Chondrocyte (in vitro differentiated cells): ENCODE data around the gene RAB1A. TPM values are rescaled to one million over a fixed set of nuclear protein-coding genes. Genes with fewer than 3 reads are reported as not detected.
"Not testable (repeated sequence)": the region's sequence is repeated elsewhere in the genome, so short reads cannot be mapped to it uniquely, and the experiment has no call there.

Experiments
- DNase-seq: peaks from one replicate; pipeline ENCODE4 v3.0.0; 2021; ENCODE audit warnings: mixed read lengths, low spot score
- H3K27ac Mint-ChIP-seq: one replicate; pipeline ENCODE4 v1.8.0; 2021; ENCODE audit warnings: mild to moderate bottlenecking, moderate library complexity, mixed read lengths; ENCODE audit not compliant: unreplicated experiment
- H3K27me3 Mint-ChIP-seq: 2 replicates; pipeline ENCODE4 v1.8.0; 2021; ENCODE audit warnings: low read depth, mixed read lengths
- H3K36me3 Mint-ChIP-seq: 2 replicates; pipeline ENCODE4 v1.8.0; 2021; ENCODE audit warnings: low read depth, mixed read lengths
- H3K4me1 Mint-ChIP-seq: 2 replicates; pipeline ENCODE4 v1.8.0; 2021; ENCODE audit warnings: low read depth, mild to moderate bottlenecking, mixed read lengths
- H3K4me3 Mint-ChIP-seq: one replicate; pipeline ENCODE4 v1.8.0; 2021; ENCODE audit warnings: mild to moderate bottlenecking, moderate library complexity, mixed read lengths; ENCODE audit not compliant: unreplicated experiment
- H3K9me3 Mint-ChIP-seq: 2 replicates; pipeline ENCODE4 v1.8.0; 2021; ENCODE audit warnings: low read depth, mixed read lengths
- CTCF ChIP-seq: fragments of 200-600 bp; sonication (generic); IDR thresholded peaks from 2 replicates; pipeline ENCODE4 v1.5.0; 2021; ENCODE audit warnings: antibody characterized with exemption, mild to moderate bottlenecking, moderate library complexity
- long read RNA-seq: library from polyadenylated mRNA; stranded (forward); transcript quantifications from one replicate; pipeline ENCODE4 v2.0.0, GENCODE V29; 2021
- total RNA-seq: library from RNA; stranded (reverse); gene quantifications from 3 replicates; pipeline ENCODE4 v1.2.1, GENCODE V29; 2021

The RAB1A gene
- total RNA-seq: 183 to 202 TPM (median 192 TPM) in 3 replicates
- long read RNA-seq, transcript RAB1A-203 (6 exons, 2,447 nt): major isoform, 284 of 305 reads
- long read RNA-seq, partial matches to known transcripts: 9 of 305 reads
- long read RNA-seq, other reads (novel, unspliced or antisense): 10 of 305 reads

- DNase-seq: peak; percentile 100
- Mint-ChIP-seq H3K27me3 (no peaks in the 10 kb centered on the region), H3K4me1 (peaks cover 49% of the 10 kb centered on the region), H3K9me3 (no peaks in the 10 kb centered on the region), H3K27ac (peak within 1 kb of the TSS; percentile 100), H3K36me3 (no peaks in the 10 kb centered on the region), H3K4me3 (peak within 1 kb of the TSS; percentile 100)
- TF ChIP-seq CTCF: peak; percentile 73
Measured at GRCh38 chr2:65129826-65130663, at the start of gene RAB1A. Gene RAB1A (minus strand): TSS chr2:65130106. CDS start chr2:65129915, 191 bp downstream.

- Mint-ChIP-seq H3K36me3 (peaks cover 2% of the 10 kb centered on the region), H3K27ac (no peak overlapping the region), H3K27me3 (peaks cover 3% of the 10 kb centered on the region), H3K4me1 (no peaks in the 10 kb centered on the region), H3K4me3 (no peak overlapping the region), H3K9me3 (peaks cover 4% of the 10 kb centered on the region)
- no peak for TF ChIP-seq CTCF
- no peak for DNase-seq
Measured at GRCh38 chr2:65177751-65178442, 48.0 kb upstream of the RAB1A start.

- no peak for TF ChIP-seq CTCF
- H3K27me3 Mint-ChIP-seq: peaks cover 3% of the 10 kb centered on the region
- no peaks in the 10 kb centered on the region for H3K36me3 Mint-ChIP-seq
- H3K4me1 Mint-ChIP-seq: no peaks in the 10 kb centered on the region
- no peak overlapping the region for H3K27ac Mint-ChIP-seq
- DNase-seq: no peak
- peaks cover 4% of the 10 kb centered on the region for H3K9me3 Mint-ChIP-seq
- H3K4me3 Mint-ChIP-seq: no peak overlapping the region
Measured at GRCh38 chr2:65175894-65176530, 46.1 kb upstream of the RAB1A start.

- DNase-seq, H3K9me3 Mint-ChIP-seq, H3K4me3 Mint-ChIP-seq, H3K27ac Mint-ChIP-seq, H3K36me3 Mint-ChIP-seq, H3K27me3 Mint-ChIP-seq, H3K4me1 Mint-ChIP-seq: not testable (repeated sequence)
Measured at GRCh38 chr2:65174031-65174430, 44.1 kb upstream of the RAB1A start.

- Mint-ChIP-seq H3K36me3 (no peaks in the 10 kb centered on the region), H3K9me3 (no peaks in the 10 kb centered on the region), H3K4me1 (no peaks in the 10 kb centered on the region), H3K4me3 (no peak overlapping the region), H3K27ac (no peak overlapping the region), H3K27me3 (no peaks in the 10 kb centered on the region)
- TF ChIP-seq CTCF: no peak
- no peak for DNase-seq
Measured at GRCh38 chr2:65172994-65173790, 43.3 kb upstream of the RAB1A start.

GRCh38 chr2:65170611-65171477, 40.9 kb upstream of the RAB1A start:
- not testable (repeated sequence) for H3K27ac Mint-ChIP-seq, H3K9me3 Mint-ChIP-seq, H3K36me3 Mint-ChIP-seq, DNase-seq, H3K4me1 Mint-ChIP-seq, H3K4me3 Mint-ChIP-seq, H3K27me3 Mint-ChIP-seq
